ENCODE data around the gene AP2A2. TPM values are rescaled to one million over a fixed set of nuclear protein-coding genes. Genes with fewer than 3 reads are reported as not detected.

The AP2A2 gene
- total RNA-seq, 1 experiment from 2014 or later: 39.4 TPM

DNA sequence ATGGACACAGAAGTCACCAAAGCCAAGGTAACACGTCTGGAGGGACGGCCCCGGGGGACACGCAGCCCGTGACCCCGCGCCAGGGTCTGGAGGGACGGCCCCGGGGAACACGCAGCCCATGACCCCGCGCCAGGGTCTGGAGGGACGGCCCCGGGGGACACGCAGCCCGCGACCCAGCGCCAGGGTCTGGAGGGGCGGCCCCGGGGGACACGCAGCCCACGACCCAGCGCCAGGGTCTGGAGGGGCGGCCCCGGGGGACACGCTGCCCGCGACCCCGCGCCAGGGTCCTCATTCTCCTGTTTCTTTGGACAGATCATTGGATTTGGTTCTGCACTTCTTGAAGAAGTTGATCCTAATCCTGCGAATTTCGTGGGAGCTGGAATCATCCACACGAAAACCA lies 83.7 kb downstream of the AP2A2 start:
- H3K36me3 ChIP-seq (ENCODE audit: low read depth): no peaks in the 10 kb centered on the region
- no peaks in the 10 kb centered on the region for H3K27me3 ChIP-seq (ENCODE audit: insufficient read depth, low read depth)
- no TSS peak for BruUV-seq (replicated peaks)

GRCh38 chr11:1009991-1010390 lies 84.3 kb downstream of the AP2A2 start:
- BruUV-seq (replicated peaks): no TSS peak
- no peak overlapping the region for H2AFZ ChIP-seq
- CTCF ChIA-PET: no interaction called here

More for the DNA sequence above, 83.7 kb downstream of the AP2A2 start:
- ChIA-PET POLR2A (ENCODE audit: unreplicated experiment) (no interaction called here), CTCF (no interaction called here)
- Histone ChIP-seq H4K20me1 (ENCODE audit: insufficient read depth) (no peaks in the 10 kb centered on the region), H3K9me2 (ENCODE audit: insufficient read depth) (no peaks in the 10 kb centered on the region), H3K27ac (no peak overlapping the region), H3K9me3 (ENCODE audit: insufficient read depth, low read depth) (no peaks in the 10 kb centered on the region), H3F3A (ENCODE audit: insufficient read depth, low read depth) (no peaks in the 10 kb centered on the region), H3K4me1 (replicated peaks; ENCODE audit: insufficient read depth) (no peaks in the 10 kb centered on the region), H3K79me2 (ENCODE audit: low read depth) (no peaks in the 10 kb centered on the region), H3K4me3 (no peak overlapping the region), H2AFZ (no peak overlapping the region), H3K4me2 (no peak overlapping the region)
- TF ChIP-seq EZH2 (IDR thresholded peaks at IDR 0.05; ENCODE audit: low read depth): no peak
- TF ChIP-seq, protein P1, sequence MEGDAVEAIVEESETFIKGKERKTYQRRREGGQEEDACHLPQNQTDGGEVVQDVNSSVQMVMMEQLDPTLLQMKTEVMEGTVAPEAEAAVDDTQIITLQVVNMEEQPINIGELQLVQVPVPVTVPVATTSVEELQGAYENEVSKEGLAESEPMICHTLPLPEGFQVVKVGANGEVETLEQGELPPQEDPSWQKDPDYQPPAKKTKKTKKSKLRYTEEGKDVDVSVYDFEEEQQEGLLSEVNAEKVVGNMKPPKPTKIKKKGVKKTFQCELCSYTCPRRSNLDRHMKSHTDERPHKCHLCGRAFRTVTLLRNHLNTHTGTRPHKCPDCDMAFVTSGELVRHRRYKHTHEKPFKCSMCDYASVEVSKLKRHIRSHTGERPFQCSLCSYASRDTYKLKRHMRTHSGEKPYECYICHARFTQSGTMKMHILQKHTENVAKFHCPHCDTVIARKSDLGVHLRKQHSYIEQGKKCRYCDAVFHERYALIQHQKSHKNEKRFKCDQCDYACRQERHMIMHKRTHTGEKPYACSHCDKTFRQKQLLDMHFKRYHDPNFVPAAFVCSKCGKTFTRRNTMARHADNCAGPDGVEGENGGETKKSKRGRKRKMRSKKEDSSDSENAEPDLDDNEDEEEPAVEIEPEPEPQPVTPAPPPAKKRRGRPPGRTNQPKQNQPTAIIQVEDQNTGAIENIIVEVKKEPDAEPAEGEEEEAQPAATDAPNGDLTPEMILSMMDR (conservative IDR thresholded peaks at IDR 0.05): no peak
- intact Hi-C loops (cut with micrococcal nuclease; ENCODE audit: unreplicated experiment): no loop called here
- DNase-seq: no peak

GRCh38 chr11:1010551-1011319 lies 85.1 kb downstream of the AP2A2 start:
- Histone ChIP-seq H3K9me3 (ENCODE audit: insufficient read depth, low read depth) (no peaks in the 10 kb centered on the region), H3K36me3 (ENCODE audit: low read depth) (no peaks in the 10 kb centered on the region), H3K27ac (no peak overlapping the region), H3K27me3 (ENCODE audit: insufficient read depth, low read depth) (no peaks in the 10 kb centered on the region), H3F3A (ENCODE audit: insufficient read depth, low read depth) (no peaks in the 10 kb centered on the region), H3K4me2 (no peak overlapping the region), H3K79me2 (ENCODE audit: low read depth) (no peaks in the 10 kb centered on the region), H3K4me1 (replicated peaks; ENCODE audit: insufficient read depth) (no peaks in the 10 kb centered on the region), H4K20me1 (ENCODE audit: insufficient read depth) (no peaks in the 10 kb centered on the region), H3K4me3 (no peak overlapping the region), H2AFZ (no peak overlapping the region), H3K9me2 (ENCODE audit: insufficient read depth) (no peaks in the 10 kb centered on the region)
- CTCF ChIA-PET: no interaction called here
- no peak for DNase-seq
- TF ChIP-seq EZH2 (IDR thresholded peaks at IDR 0.05; ENCODE audit: low read depth): no peak
- TF ChIP-seq, protein P1 (conservative IDR thresholded peaks at IDR 0.05): no peak
- intact Hi-C loops (cut with micrococcal nuclease; ENCODE audit: unreplicated experiment): no loop called here
- POLR2A ChIA-PET (ENCODE audit: unreplicated experiment): no interaction called here
- no TSS peak for BruUV-seq (replicated peaks)

More at GRCh38 chr11:1009991-1010390, 84.3 kb downstream of the AP2A2 start:
- Histone ChIP-seq H4K20me1 (ENCODE audit: insufficient read depth) (no peaks in the 10 kb centered on the region), H3K9me2 (ENCODE audit: insufficient read depth) (no peaks in the 10 kb centered on the region), H3K4me1 (replicated peaks; ENCODE audit: insufficient read depth) (no peaks in the 10 kb centered on the region), H3K27me3 (ENCODE audit: insufficient read depth, low read depth) (no peaks in the 10 kb centered on the region), H3K9me3 (ENCODE audit: insufficient read depth, low read depth) (no peaks in the 10 kb centered on the region), H3K79me2 (ENCODE audit: low read depth) (no peaks in the 10 kb centered on the region), H3F3A (ENCODE audit: insufficient read depth, low read depth) (no peaks in the 10 kb centered on the region), H3K36me3 (ENCODE audit: low read depth) (no peaks in the 10 kb centered on the region), H3K4me2 (no peak overlapping the region), H3K4me3 (no peak overlapping the region), H3K27ac (no peak overlapping the region)
- DNase-seq: no peak
- POLR2A ChIA-PET (ENCODE audit: unreplicated experiment): no interaction called here
- intact Hi-C loops (cut with micrococcal nuclease; ENCODE audit: unreplicated experiment): no loop called here
- TF ChIP-seq, protein P1 (conservative IDR thresholded peaks at IDR 0.05): no peak
- TF ChIP-seq EZH2 (IDR thresholded peaks at IDR 0.05; ENCODE audit: low read depth): no peak

All from PC-9 (cell line).